ENCODE data around the gene PARVB.

PARVB gene

DNA sequence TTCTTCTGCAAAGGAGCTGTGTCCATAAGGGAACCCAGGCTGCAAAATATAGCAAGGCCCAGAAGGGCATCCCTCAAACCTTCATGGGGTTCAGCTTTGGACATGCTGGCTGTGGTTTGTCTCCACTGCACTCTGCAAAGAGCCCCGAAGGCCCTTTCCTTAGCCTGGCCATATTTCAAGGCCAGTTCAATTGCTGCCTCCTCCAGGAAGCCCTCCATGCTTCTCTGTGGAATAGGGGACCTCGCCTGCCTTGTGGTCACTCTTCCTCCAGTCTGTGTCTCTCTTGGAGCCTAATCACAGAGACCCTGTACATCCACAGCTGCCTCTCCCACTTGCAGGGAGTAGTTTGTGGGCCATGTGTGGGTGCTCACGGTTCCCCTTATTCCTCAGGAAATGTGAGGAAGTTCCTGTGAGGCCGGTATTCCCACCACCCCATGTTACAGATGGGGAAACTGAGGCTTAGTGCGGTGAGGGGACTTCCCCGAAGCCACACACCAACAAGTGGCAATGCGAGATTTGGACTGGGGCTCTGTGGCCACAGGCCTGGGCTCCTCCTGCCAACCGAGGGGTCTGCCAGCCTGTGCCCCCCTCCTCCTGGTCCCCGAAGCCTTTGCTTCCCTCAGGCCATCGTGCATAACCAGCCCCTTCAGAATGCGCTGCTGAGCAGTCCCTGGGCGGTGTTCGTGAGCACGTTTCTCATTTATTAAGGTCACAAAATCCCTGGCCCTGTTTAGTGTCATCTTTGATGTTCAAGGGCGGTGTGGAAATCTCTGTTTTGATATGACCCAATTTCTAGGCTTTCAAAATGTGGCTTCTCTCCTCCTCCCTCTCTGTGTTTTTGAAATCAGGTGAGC lies 65.8 kb downstream of the PARVB start:
- DNase-seq (ENCODE audit: low read depth) = no peak

DNA sequence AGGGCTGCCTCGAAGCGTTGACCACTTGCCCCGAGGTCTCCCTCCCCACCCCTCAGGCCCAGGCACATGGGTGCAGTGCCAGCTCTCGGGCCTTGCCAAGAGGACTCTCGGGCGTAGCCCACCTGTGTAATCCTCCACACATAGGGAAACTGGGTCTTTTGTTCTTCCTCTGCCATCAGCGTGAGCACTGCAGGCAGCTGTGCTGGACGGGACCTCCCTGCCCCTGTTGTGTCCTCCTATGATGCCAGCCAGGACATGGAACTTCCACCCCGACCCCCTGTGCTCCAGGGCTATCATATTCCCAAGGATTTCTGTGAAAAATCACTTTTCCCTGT lies 66.4 kb downstream of the PARVB start:
- DNase-seq (ENCODE audit: low read depth) = no peak

DNA sequence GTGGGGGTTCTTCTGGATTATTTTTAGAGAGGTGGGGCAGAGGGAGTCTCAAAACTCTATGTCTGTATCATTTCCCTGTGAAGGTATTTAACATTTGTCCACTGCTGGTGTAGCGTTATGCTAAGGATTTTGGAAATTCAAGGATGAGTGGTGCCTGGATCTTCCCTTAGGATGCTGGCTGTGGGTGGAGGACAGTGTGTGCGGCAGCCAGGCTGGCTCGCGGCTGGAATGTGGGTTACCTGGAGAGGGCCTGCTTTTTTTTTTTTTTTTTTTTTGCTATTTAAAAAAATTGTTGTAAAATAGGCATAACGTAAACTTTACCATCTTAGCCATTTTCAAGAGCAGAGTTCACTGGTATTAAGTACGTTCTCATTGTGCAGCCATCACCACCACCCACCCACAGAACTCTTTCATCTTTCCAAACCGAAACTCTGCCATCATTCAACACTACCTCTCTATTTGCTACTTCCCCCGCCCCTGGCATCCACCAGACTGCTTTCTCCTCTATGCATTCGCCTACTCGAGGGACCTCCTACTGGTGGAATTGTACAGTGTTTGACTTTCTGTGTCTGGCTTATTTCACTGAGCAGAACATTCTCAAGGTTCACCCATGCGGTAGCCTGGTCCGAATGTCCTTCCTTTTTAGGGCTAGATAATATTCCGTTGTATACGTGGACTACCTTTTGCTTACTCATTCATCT lies 67.1 kb downstream of the PARVB start:
- peak; percentile 26 for DNase-seq (ENCODE audit: low read depth)

DNA sequence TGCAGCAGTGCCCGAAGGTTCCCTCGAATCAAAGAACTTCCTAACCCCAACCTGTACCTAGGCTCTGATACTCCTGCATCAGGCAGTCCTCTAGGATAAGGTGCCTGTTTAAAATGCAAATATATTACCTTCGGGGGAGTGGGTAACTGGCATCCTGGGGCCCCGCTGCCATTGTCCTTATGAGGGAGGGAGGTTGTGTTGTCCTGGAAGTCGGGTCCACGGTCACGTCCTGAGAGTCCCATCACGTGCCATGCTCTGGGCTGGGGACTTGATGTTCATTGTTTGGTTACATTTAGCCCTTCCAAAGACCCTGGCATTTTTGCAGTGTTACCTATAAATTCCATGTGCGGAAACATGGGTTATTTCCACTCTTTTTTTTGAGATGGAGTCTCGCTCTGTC lies 67.6 kb downstream of the PARVB start:
- DNase-seq (ENCODE audit: low read depth) = no peak

DNA sequence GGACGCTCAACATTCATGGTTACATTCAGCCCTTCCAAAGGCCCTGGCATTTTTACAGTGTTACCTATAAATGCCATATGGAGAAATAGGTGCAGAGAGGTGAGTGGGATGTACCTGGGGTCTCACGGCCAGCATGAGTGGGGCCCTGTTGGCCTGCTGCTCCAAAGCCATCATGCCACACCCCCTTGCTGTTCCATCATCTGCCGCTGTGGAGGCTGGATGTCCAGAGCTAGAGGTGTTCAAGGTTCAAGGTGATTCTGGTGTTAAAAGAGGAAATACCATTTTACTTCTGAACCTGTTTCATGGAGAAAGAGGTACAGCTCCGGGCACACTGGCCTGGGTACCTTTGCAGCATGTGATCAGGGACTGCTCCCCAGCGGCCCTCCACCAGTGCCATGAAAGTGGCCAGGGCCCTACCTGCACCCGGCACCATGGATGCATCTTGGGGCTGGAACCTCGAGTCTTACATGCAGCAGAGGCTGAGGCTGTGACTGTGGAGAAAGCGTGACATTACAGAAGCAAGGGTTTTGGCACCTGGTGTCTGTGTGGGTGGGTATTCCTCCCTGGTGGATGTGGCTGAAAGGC lies 68.6 kb downstream of the PARVB start:
- DNase-seq (ENCODE audit: low read depth) = no peak

DNA sequence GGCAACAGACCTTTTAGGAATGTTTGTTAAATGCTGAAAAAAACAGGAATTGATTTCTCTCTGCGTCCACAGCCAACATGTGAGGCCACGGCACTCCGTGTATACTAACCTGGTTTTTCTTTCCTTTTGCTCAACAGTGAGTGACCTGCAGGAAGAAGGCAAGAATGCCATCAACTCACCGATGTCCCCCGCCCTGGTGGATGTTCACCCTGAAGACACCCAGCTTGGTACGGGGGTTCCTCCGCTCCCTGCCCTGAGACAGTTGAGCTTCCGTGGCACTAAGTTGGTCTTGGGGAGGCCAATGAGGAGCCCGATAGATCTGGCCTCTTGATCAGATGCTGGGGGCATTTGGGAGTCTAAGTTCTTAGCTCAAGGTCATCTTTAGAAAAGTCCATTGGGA lies 69.7 kb downstream of the PARVB start:
- DNase-seq (ENCODE audit: low read depth) = no peak

DNA sequence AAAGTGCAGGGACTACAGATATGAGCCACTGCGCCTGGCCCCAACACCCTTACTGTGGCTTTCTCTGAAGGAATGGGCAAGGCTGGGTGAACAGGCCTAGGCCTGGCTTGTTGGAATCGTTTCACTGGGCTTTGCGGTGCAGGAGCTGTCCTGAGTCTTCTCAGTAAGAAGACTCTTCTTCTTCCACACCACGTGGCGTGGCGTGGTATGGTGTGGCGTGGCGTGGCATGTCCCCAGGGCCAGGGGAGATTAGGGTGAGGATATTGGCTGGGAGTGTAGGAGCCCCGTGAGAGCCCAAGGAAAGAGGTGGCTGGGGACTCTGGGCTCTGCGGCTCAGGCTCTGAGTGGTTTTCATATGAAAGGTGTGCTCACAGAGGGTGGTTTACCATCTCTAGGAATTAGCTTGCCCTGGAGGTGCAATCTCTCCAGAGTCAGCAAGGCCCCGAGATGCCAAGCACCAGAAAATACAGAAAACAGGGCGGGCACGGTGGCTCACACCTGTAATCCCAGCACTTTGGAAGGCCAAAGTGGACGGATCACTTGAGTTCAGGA lies 70.7 kb downstream of the PARVB start:
- no peak for DNase-seq (ENCODE audit: low read depth)

DNA sequence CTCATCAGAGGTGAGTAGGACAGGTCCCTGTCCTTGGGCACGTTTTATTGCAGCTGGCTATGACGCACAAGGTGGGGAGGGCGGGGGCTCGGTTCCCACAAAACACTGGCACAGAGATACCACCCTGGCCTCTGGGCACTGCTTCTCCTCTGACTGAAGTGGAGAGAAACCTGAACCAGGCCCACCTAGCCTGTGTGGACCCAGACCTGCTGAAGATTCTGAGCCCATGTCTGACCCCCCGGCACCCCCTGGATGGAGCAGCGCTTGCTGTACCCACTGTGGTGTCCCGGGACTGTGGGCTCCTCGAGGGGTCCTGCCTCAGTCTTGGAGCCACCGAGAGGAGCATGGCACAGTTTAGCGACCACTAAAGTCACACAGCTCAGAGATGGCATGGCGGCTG lies 72.6 kb downstream of the PARVB start:
- DNase-seq (ENCODE audit: low read depth) = no peak

DNA sequence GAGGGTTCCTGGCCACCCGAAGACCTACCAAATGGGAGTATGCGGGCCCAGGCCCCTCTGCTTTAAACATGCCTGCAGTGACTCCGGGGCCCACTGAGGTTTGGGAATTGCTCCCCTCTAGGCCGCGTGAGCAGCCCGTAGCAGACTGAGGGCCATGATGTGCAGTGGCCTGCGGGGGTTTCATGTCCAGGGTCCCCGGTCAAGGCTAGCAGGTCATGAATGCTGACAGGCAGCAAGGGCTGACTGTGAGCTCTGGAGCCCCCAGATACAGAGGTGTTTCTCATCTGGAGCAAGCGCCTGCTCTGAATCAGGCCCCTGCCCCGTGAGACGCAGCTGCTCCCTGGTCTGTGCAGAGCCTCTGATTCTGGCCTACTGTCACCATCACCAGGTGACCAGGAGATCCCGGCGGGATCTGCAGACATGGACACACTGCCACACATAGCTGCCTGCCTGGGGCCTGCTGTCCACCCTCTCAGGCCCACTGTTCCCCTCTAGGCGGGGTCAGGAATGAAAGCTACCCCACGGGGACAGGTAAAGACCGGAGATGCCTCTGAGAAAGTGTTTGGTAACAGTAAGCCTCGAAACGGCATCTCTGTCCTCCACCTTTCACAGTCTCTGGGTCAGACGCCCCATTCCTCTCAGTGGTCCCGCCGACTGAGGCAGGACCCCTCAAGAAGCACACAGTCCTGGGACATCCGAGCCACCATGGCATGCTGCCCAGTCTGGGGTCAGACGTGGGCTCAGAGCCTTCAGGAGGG lies 73.3 kb downstream of the PARVB start:
- no peak for DNase-seq (ENCODE audit: low read depth)

DNA sequence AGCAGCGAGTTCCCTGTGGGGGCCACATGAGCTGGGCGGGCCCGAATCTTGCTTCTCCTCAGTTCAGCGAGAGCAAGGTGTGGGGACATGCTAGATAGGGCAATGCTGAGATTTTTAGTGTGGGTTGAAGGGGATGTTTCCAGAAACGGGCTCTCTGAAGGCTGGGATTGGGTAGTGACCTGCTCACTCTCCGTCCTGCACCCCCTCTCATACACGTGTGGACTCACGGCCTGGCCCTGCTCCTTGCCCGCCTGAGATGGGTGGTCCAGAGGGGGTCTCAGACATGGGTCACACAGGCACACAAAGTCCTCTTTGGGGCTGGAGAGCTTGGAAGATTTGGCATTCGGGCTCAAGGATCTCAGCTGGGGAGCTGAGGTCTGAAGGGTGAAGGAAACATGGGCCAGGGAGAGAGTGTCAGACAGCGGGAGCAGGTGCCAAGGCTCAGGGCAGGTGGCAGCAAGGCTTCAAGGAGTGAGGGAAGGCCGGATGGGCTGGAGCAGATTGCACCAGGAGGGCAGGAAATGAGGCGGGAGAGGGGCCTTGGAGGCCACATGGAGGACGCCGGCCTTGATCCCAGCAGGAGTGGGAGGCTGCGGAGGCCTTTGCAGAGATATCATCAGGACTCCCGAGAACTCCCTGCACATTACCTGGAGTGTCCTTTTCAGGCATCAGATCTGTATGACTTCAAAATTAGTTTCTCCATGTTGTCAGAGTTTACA lies 74.1 kb downstream of the PARVB start:
- no peak for DNase-seq (ENCODE audit: low read depth)

DNA sequence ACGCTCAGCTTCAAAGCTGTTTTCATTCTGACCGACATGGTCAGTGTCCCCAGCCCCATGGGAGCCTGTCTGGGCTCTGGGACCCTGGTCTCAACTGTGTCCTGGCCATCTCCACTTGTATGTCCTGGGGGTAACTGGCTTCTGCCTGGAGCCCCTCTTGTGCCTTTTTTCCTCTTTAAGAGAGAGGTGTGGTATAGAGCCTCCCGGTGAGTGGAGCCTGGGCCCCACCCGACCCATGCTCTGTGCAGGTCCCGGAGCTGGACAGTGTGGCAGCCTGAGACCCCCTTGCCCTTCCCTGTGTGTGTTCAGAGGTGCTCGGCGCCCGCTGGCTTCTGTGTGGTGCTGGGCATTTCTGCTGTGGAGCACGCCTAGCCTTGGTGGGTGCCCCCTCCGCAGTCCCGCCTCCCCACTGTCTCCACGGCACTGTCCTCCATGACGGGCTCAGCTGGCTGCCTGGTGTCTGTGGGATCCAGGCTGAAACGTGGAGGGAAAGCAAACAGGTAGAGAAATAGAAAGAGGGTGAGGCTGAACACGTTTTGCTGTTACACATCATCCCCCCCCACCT lies 74.9 kb downstream of the PARVB start:
- no peak for DNase-seq (ENCODE audit: low read depth)

DNA sequence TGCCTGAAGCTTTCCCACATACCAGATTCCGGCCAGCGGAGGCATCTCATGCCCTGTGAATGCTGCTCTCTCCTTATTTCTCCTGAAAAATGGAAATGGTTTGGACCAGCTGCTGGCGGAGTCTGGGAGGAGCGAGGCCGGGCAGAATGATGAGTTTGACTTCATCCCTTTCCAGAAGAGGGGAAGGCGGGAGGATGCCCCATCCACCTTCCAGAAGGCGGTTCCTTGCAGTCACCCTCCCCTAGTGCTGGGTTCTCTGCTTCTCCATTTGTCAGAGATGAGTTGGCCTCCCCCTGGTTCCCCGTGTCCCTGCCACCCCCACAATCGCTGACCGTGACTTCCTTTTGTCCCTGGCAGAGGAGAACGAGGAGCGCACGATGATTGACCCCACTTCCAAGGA lies 75.6 kb downstream of the PARVB start:
- no peak for DNase-seq (ENCODE audit: low read depth)

DNA sequence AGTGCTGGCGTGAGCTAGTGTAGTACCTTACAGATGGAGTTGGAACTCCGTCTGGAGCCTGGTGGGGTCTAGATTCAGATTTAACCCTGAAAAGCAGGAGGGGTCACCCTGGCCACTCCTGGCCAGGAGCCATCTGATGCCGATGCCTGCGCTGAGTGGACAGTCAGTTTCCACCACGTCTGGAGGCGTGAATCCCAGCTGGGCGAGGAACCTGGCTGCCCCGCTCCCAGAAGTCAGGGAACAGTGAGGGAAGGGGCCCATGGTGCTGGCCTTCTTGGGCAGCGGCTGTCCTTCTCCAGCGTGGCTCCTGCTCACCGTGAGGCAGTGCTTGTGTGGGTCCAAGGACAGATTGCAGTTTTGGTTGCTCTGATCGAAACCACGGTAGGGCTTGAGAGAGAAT lies 76.3 kb downstream of the PARVB start:
- DNase-seq (ENCODE audit: low read depth) = no peak

DNA sequence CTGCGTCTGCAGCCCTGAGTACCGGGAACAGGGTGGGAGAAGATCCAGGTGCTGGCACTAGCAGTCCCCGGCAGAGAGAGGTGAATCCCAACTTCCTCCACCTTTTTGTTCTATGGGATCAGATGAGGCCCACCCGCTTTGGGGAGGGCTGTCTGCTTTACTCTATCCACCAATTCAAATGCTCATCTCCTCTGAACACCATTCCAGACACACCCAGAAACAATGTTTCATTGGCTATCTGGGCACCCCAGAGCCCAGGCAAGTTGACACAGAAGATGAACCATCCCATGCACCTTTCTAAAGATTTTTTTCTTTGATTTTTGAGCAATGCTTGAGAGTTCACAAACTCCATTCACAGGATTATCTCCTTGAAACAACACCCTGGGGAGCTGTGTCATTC lies 78.0 kb downstream of the PARVB start:
- no peak for DNase-seq (ENCODE audit: low read depth)

DNA sequence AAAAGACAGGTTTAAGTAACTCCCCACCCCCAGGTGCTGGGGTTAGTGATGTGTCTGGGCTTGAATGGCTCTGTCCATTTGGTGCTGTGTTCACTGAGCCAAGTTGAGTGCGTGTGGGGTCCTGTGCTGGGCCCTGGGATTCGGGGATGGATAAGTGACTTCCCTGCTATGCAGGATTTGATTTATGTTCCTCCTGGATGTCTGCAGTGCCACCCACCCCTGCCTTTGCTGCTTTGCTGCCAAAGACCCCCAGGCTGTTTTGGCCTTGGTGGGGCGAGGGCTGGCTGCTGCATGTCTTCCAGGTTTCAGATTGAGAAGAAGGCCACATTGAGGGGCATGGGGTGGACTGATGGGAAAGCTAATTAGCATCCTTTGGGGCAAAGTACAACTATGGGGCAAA lies 78.8 kb downstream of the PARVB start:
- DNase-seq (ENCODE audit: low read depth) = no peak

DNA sequence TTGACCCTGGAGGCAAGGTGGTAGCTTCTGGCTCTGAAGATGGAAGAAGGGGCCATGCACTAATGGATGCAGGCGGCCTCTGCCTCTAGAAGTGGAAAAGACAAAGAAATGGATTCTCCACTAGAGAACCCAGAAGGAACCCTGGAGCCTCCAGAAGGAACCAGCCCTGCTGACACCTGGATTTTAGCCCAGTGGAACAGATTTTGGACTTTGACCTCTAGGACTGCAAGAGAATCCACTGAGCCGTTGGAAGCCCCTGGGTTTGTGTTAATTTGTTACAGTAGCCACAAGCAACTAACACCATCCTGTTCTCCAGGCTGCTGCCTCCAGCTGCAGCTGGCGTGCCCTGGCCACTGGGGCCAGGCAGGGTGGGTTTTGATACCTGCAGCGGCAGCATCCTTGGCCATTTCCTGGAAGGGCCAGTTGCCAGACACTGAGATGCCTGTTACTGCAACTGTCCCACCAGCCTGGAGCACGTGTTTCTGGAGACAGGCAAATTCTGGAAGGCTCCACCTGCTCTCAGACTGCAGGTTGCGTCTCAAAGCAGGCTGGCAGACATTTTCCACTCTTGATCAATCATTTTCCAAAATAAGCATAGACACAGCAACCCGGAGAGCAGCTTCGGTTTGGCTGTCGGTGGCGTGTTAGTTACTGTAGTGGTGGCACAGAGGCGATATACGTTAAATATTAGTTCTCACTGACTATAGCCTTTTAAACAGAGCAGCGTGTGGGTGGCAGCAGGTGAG lies 79.8 kb downstream of the PARVB start:
- no peak for DNase-seq (ENCODE audit: low read depth)

DNA sequence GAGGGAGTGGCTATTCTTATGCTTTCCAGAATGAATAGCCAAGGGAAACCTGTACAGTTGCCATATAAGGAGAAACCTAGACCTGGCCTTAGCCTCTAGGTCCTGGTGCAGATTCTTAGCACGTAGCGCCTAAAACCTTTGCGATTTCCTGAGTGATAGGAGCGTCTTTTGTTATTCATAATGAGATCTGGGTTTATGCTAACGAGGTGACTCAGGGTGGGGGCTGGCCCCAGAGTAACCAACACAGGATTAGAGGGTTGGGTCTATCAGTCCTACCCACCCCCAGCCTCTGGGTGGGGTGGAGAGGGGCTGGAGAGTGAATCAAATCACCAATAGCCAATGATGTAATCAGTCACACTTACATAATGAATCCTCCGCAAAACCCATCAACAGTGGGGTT lies 83.2 kb downstream of the PARVB start:
- no peak for DNase-seq (ENCODE audit: low read depth)

DNA sequence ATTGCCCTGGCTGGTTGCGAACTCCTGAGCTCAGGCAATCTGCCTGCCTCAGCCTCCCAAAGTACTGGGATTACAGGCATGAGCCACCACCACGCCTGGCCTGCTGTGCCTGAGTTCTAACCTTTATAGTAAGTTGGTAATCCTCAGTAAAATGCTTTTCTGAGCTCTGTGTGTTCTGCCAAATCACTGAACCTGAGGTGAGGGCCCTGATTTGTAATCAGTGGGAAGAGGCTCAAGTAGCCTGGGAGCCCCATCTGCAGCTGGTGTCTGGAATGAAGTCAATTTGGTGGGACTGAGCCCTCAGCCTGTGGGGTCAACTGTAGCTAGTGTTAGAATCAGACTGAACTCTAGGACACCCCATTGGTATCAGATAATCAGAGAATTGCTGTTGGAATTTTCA lies 84.0 kb downstream of the PARVB start:
- DNase-seq (ENCODE audit: low read depth) = no peak

DNA sequence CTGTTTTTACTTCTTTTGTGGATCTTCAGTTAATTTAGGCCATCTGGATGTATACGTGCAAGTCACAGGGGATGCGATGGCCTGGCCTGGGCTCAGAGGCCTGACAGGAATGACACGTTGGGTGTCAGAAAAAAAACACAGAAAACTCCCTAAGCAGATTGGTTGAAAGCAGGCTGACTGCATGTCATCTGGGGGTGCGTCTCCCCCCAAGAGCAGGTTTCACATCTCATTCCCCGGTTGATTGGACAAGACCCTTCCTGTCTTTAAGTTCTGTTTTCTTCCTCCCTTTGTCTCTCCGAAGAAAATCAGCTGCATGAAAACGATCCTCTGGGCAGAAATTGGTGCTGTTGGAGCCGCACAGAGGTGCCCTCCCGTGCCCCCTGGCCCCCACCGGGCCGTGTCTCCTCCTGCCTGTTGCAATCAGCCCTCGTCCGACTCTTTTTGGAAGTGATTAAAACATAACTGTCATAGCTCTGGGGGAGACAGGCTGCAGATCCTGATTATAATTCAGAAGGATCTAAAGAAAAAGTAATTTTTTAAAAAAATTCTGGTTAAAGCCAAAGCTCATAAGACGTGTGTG lies 84.8 kb downstream of the PARVB start:
- DNase-seq (ENCODE audit: low read depth) = no peak

DNA sequence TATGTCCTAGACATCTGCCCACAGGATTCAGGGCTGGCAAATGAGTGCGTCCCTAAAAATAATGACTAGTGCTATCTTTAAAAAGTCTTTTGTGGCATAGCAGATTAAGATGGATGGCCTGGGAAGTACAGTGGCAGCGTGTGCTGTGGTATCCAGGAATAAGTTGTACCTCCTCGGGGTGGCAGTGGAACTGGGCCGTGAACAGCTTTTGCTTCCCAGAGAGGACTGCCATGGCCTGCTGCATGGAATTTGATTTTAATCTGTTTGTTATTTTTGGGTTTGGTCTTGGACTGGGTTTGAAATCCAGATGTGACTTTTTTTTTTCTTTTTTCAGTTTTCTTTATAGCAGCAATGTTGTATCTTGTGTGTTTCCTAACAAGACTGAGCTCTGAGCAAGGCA lies 85.3 kb downstream of the PARVB start:
- DNase-seq (ENCODE audit: low read depth) = no peak
